K562 (cell line): ENCODE data around the gene ATF5. TPM values are rescaled to one million over a fixed set of nuclear protein-coding genes. Genes with fewer than 3 reads are reported as not detected.

Experiments used
- CLOCK ChIP-seq: fragments of 250-450 bp; sonication (Bioruptor Pico); IDR thresholded peaks from 2 replicates; pipeline ENCODE4 v1.4.0; 2020; ENCODE audit warnings: mild to moderate bottlenecking, moderate library complexity, borderline replicate concordance
- DPF2 ChIP-seq: fragments of 450-650 bp; IDR thresholded peaks from 2 replicates; pipeline ENCODE4 v1.6.1; 2016
- ELF4 ChIP-seq: fragments of 450-650 bp; formaldehyde crosslinking; IDR thresholded peaks from 2 replicates; pipeline ENCODE4 v1.4.0; 2022; ENCODE audit warnings: missing genetic modification characterization
- ETV1 ChIP-seq: fragments of 450-650 bp; conservative IDR thresholded peaks from 2 replicates; pipeline ENCODE4 v1.6.1; 2016; ENCODE audit warnings: missing genetic modification characterization, control low read depth, low read depth, missing compliant biosample characterization
- GATAD2B ChIP-seq: fragments of 450-650 bp; IDR thresholded peaks from 2 replicates; pipeline ENCODE4 v1.6.1; 2017; ENCODE audit warnings: mild to moderate bottlenecking, borderline replicate concordance
- HDAC8 ChIP-seq: fragments of 450-650 bp; IDR thresholded peaks from 2 replicates; pipeline ENCODE4 v1.6.1; 2016; ENCODE audit warnings: mild to moderate bottlenecking, missing genetic modification characterization, moderate library complexity, missing compliant biosample characterization
- NR0B1 ChIP-seq: fragments of 450-650 bp; IDR thresholded peaks from one replicate; pipeline ENCODE4 v1.6.1; 2018; ENCODE audit warnings: mild to moderate bottlenecking, moderate library complexity; ENCODE audit not compliant: partially characterized antibody
- PATZ1 ChIP-seq: fragments of 250-450 bp; sonication (Bioruptor Pico); IDR thresholded peaks from 2 replicates; pipeline ENCODE4 v1.5.0; 2020; ENCODE audit warnings: mild to moderate bottlenecking, borderline replicate concordance
- PHB ChIP-seq: fragments of 250-450 bp; sonication (Bioruptor Pico); IDR thresholded peaks from 2 replicates; pipeline ENCODE4 v1.5.0; 2021
- POU5F1 ChIP-seq: fragments of 150-350 bp; IDR thresholded peaks from 2 replicates; pipeline ENCODE4 v1.6.1; 2014; ENCODE audit warnings: borderline replicate concordance, low read length, low read depth, mild to moderate bottlenecking; ENCODE audit not compliant: partially characterized antibody
- RAD51 ChIP-seq: fragments of 450-650 bp; IDR thresholded peaks from 2 replicates; pipeline ENCODE4 v1.7.1; 2016; ENCODE audit warnings: low read depth, mild to moderate bottlenecking, borderline replicate concordance
- RB1 ChIP-seq: fragments of 450-650 bp; IDR thresholded peaks from 2 replicates; pipeline ENCODE4 v1.6.1; 2017; ENCODE audit warnings: low read depth, mild to moderate bottlenecking
- SNRNP70 ChIP-seq: fragments of 200-400 bp; formaldehyde crosslinking; optimal IDR thresholded peaks from 2 replicates; pipeline ENCODE3; 2017; ENCODE audit warnings: low read depth, low read length
- TCF15 ChIP-seq: fragments of 250-450 bp; sonication (Bioruptor Pico); IDR thresholded peaks from 2 replicates; pipeline ENCODE4 v1.8.0; 2022; ENCODE audit warnings: moderate library complexity, mild to moderate bottlenecking, inconsistent platforms
- TFE3 ChIP-seq: fragments of 450-650 bp; formaldehyde crosslinking; IDR thresholded peaks from 2 replicates; pipeline ENCODE4 v1.4.0; 2020; ENCODE audit warnings: mild to moderate bottlenecking, mixed read lengths
- U2AF1 ChIP-seq: fragments of 200-400 bp; formaldehyde crosslinking; optimal IDR thresholded peaks from 2 replicates; pipeline ENCODE3; 2017; ENCODE audit warnings: mild to moderate bottlenecking, low read depth, low read length, moderate library complexity
- ZBTB1 ChIP-seq: sonication (generic); formaldehyde crosslinking; IDR thresholded peaks from 2 replicates; pipeline ENCODE4 v1.8.1; 2023; ENCODE audit warnings: missing genetic modification reagents, low read depth, mild to moderate bottlenecking, borderline replicate concordance
- ZNF134 ChIP-seq: fragments of 250-450 bp; sonication (Bioruptor Pico); conservative IDR thresholded peaks from 2 replicates; pipeline ENCODE4 v1.4.0; 2020
- ZNF174 ChIP-seq: fragments of 250-450 bp; sonication (Bioruptor Pico); IDR thresholded peaks from 2 replicates; pipeline ENCODE4 v1.4.0; 2020; ENCODE audit warnings: mild to moderate bottlenecking
- ZNF431 ChIP-seq: sonication (generic); formaldehyde crosslinking; IDR thresholded peaks from 2 replicates; pipeline ENCODE4 v1.8.0; 2022; ENCODE audit warnings: mild to moderate bottlenecking, missing genetic modification reagents
- polyA plus RNA-seq, 8 experiments: library from polyadenylated mRNA; depleted of rRNA in 4 of 8; stranded (reverse) in 5 of 8; unstranded in 3 of 8; fragments of >200 nt; fragmentation: Nextera tagmentation in 2 of 8; fragmentation: Illumina TruSeq in 1 of 8; extraction: Ambion mirVana in 2 of 8; extraction: Trizol in 1 of 8; gene quantifications; 2 replicates each; pipeline versions ENCODE4 v1.2.1 to v1.2.3, GENCODE V29; 2011 to 2014; ENCODE audit warnings: inconsistent platforms in 1 of 8, missing spikeins in 1 of 8
- total RNA-seq, 7 experiments: library from RNA; depleted of rRNA in 6 of 7; stranded (reverse); fragments of >200 nt in 6 of 7; fragmentation: Illumina TruSeq in 2 of 7; extraction: Trizol in 2 of 7; gene quantifications; 2 replicates each; pipeline versions ENCODE4 v1.2.1 to v1.2.3, GENCODE V29; 2011 to 2021; ENCODE audit warnings: low replicate concordance in 1 of 7

ATF5 gene
- total and polyA plus RNA-seq, 9 of the 15 experiments (the other 6 are each of a cell fraction or from before 2014, with no cell fraction given): 3.0 to 57.6 (median 11.1) TPM

GRCh38 chr19:49937750-49938381 is 8.9 kb downstream of the ATF5 start (continued):
- TF ChIP-seq GATAD2B (no peak), CLOCK (CRISPR knock-in tag) (no peak), PATZ1 (CRISPR knock-in tag) (no peak), TFE3 (CRISPR knock-in tag) (no peak), ZNF134 (CRISPR knock-in tag) (no peak), ZNF431 (no peak), PHB (0 out of 2 replicates have a peak, but pooled peaks have one; percentile 33), RAD51 (no peak), NR0B1 (no peak), HDAC8 (tag) (no peak), ELF4 (CRISPR knock-in tag) (no peak), ETV1 (tag) (no peak), RB1 (0 out of 2 replicates have a peak, but pooled peaks have one; percentile 60), POU5F1 (no peak), ZNF174 (CRISPR knock-in tag) (no peak), DPF2 (no peak), SNRNP70 (no peak), ZBTB1 (CRISPR knock-in tag) (0 out of 2 replicates have a peak, but pooled peaks have one; percentile 27), TCF15 (no peak), U2AF1 (no peak)
